Glutamatergic neuron (in vitro differentiated cells): Measurements from ENCODE around the gene CKAP4. TPM values are rescaled to one million over a fixed set of nuclear protein-coding genes. Genes with fewer than 3 reads are reported as not detected.

Experiments
- DNase-seq: peaks from one replicate; pipeline ENCODE4 v3.0.0; 2022
- H3K27ac Mint-ChIP-seq: one replicate; pipeline ENCODE4 v1.8.0; 2020; ENCODE audit warnings: mild to moderate bottlenecking, mixed read lengths, inconsistent platforms; ENCODE audit not compliant: unreplicated experiment
- H3K27me3 Mint-ChIP-seq: one replicate; pipeline ENCODE4 v1.8.0; 2020; ENCODE audit warnings: mild to moderate bottlenecking, moderate library complexity, mixed read lengths, inconsistent platforms; ENCODE audit not compliant: unreplicated experiment
- H3K36me3 Mint-ChIP-seq: one replicate; pipeline ENCODE4 v1.8.0; 2020; ENCODE audit warnings: mild to moderate bottlenecking, mixed read lengths, inconsistent platforms; ENCODE audit not compliant: unreplicated experiment
- H3K4me1 Mint-ChIP-seq: one replicate; pipeline ENCODE4 v1.8.0; 2020; ENCODE audit warnings: mild to moderate bottlenecking, low read depth, mixed read lengths, inconsistent platforms; ENCODE audit not compliant: unreplicated experiment
- H3K4me3 Mint-ChIP-seq: one replicate; pipeline ENCODE4 v1.8.0; 2020; ENCODE audit warnings: mild to moderate bottlenecking, mixed read lengths, inconsistent platforms; ENCODE audit not compliant: unreplicated experiment
- H3K9me3 Mint-ChIP-seq: one replicate; pipeline ENCODE4 v1.8.0; 2020; ENCODE audit warnings: mild to moderate bottlenecking, moderate library complexity, mixed read lengths, inconsistent platforms; ENCODE audit not compliant: unreplicated experiment
- CTCF ChIP-seq: fragments of 200-600 bp; sonication (generic); IDR thresholded peaks from one replicate; pipeline ENCODE4 v1.5.0; 2021; ENCODE audit not compliant: partially characterized antibody, unreplicated experiment
- total RNA-seq: library from RNA; stranded (reverse); fragmentation: NEBNext Ultra II Directional; extraction: Animal tissue kit (Norgen Biotek cat#: 25700); gene quantifications from one replicate; pipeline ENCODE4 v1.2.1, GENCODE V29; 2021; ENCODE audit not compliant: unreplicated experiment

The CKAP4 gene
- total RNA-seq, 1 donor from 2014 or later: 87.0 TPM

DNA sequence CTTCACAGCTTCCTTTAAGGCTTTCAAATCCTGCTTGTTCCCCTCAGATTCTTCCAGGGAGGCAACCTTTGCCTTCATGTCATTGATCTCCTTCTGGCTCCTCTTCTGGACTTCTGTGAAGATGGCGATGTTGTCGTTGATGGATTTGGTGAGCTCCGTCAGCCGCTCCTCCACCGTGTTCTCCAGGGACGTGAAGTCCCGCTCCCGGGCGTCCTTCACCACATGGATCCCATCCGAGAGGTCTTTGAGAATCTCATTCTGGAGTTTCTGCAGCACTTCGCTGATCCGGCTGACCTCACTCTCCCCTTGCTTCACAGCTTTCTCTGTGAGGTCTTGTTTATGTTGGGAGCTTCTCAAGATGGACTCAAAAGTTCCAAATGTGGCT, 7.9 kb downstream of the CKAP4 start:
- TF ChIP-seq CTCF: no peak
- peaks cover 3% of the 10 kb centered on the region for H3K9me3 Mint-ChIP-seq
- peaks cover 5% of the 10 kb centered on the region for H3K4me1 Mint-ChIP-seq
- DNase-seq: no peak
- H3K36me3 Mint-ChIP-seq: peaks cover 5% of the 10 kb centered on the region
- H3K27ac Mint-ChIP-seq: no peak overlapping the region
- no peak overlapping the region for H3K4me3 Mint-ChIP-seq
- peaks cover 2% of the 10 kb centered on the region for H3K27me3 Mint-ChIP-seq

DNA sequence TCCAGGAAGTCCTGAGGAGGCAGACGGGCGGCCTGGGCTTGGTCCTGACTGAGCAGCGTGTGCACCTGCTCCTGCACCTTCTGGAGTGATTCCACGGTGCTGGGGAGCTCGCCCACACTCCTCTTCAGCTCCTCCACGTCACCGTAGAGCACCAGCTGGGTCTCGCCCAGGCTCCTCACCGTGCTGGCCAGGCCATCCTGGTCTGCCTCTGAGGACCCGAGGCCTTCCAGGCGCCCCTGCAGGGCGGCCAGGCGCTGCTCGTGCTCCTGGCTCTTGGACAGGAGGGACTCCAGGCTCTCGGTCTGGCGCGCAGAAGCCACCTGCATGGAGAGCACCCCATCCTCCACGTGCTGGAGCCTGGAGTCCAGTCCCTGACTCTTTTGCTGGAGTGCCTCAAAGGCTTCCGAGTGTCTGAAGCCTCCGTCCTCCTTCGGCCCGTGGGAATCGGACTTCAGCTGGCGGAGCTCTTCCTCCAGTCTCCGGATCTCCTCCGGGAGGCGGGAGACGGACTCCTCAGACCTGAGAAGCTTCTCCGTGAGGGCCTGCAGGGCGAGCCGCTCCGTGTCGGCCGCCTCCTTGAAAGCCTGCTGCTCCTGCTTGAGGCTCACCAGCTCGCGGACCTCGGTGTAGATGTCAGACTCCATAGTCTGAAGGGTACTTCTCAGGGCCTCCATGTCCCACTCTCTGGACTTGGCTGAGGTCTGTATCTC, 8.4 kb downstream of the CKAP4 start:
- Mint-ChIP-seq H3K9me3 (peaks cover 3% of the 10 kb centered on the region), H3K36me3 (peaks cover 5% of the 10 kb centered on the region), H3K4me1 (peaks cover 5% of the 10 kb centered on the region), H3K27me3 (peaks cover 3% of the 10 kb centered on the region), H3K27ac (no peak overlapping the region), H3K4me3 (no peak overlapping the region)
- no peak for DNase-seq
- TF ChIP-seq CTCF: no peak

DNA sequence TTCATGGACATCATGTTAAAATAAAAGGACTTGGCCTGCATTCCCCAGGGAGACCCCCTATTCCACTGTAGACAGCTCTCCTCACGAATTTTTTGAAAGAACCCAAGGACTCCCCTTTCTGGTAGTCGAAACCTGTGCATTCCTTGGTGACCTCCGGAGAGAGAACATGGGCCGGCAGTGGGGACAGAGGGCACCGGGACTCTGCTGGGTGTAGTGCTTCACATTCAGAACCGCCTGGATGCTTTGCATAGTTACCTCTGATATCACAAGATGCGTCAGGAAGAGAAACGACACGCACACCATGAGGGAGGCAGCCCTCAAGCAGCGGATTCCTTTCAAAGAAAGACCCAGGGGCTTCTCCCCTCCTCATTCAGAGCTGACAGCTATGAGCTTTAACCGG, 9.7 kb downstream of the CKAP4 start:
- DNase-seq: no peak

GRCh38 chr12:106235770-106236169, 12.1 kb downstream of the CKAP4 start:
- DNase-seq: no peak
- Mint-ChIP-seq H3K9me3 (peaks cover 5% of the 10 kb centered on the region), H3K4me3 (no peak overlapping the region), H3K36me3 (peaks cover 10% of the 10 kb centered on the region), H3K27me3 (peaks cover 3% of the 10 kb centered on the region), H3K27ac (no peak overlapping the region), H3K4me1 (peaks cover 1% of the 10 kb centered on the region)
- TF ChIP-seq CTCF: no peak

More for the DNA sequence above, 9.7 kb downstream of the CKAP4 start:
- Mint-ChIP-seq H3K36me3 (peaks cover 10% of the 10 kb centered on the region), H3K4me3 (no peak overlapping the region), H3K4me1 (peaks cover 2% of the 10 kb centered on the region), H3K9me3 (peaks cover 5% of the 10 kb centered on the region), H3K27ac (no peak overlapping the region), H3K27me3 (peaks cover 3% of the 10 kb centered on the region)
- TF ChIP-seq CTCF: no peak

DNA sequence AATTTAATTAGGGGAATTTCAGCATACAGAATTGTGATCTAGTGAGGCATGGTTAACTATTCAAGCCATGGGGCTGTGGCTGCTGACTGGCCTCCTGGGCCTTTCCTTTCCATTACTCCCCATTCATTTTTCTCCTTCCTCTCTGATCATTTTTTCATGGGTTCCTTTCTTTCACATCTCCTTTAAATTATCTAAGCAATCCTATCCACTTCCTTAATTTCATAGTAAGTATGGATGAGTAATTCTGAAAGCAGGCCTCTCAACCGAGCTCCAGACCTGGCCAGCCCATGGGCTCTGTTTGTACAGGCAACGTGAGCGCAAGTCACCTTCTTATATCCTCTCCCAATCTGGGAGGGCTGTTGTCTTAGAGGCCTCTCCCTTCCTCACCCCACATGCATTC, 13.4 kb downstream of the CKAP4 start:
- Mint-ChIP-seq H3K36me3 (peaks cover 10% of the 10 kb centered on the region), H3K27ac (no peak overlapping the region), H3K27me3 (peaks cover 3% of the 10 kb centered on the region), H3K9me3 (peaks cover 4% of the 10 kb centered on the region), H3K4me3 (no peak overlapping the region), H3K4me1 (peaks cover 1% of the 10 kb centered on the region)
- DNase-seq: no peak
- no peak for TF ChIP-seq CTCF
